Suprapubic skin (tissue), 4 donors: ENCODE results near the gene MFSD6.

Experiments used
- CTCF ChIP-seq, 2 donors: fragments of 200-600 bp in 1 of 2; fragments of 450-650 bp in 1 of 2; sonication (generic) in 1 of 2; IDR thresholded peaks; one replicate each; pipeline ENCODE4 v1.5.1; 2016 to 2019; ENCODE audit warnings: antibody characterized with exemption in 2 of 2, mild to moderate bottlenecking in 1 of 2, moderate library complexity in 1 of 2
- EP300 ChIP-seq: sonication (generic); formaldehyde crosslinking; IDR thresholded peaks from one replicate; pipeline ENCODE4 v1.6.1; 2017; ENCODE audit warnings: antibody characterized with exemption
- POLR2AphosphoS5 ChIP-seq, 3 donors: sonication (generic); formaldehyde crosslinking; IDR thresholded peaks; one replicate each; pipeline ENCODE4 v1.6.1; 2017; ENCODE audit warnings: antibody characterized with exemption in 3 of 3

- TF ChIP-seq CTCF (IDR thresholded peaks at IDR 0.05) = no peak
- TF ChIP-seq POLR2AphosphoS5 (IDR thresholded peaks at IDR 0.05) = no peak
- TF ChIP-seq EP300 = no peak
Observed at GRCh38 chr2:190528521-190529001, 120.4 kb downstream of the MFSD6 start.
